Embryonic facial prominence (tissue), 1 donor: Measurements from ENCODE around the gene CCDC190.
"Not testable (repeated sequence)": the region's sequence is repeated elsewhere in the genome, so short reads cannot be mapped to it uniquely, and the experiment has no call there.

Experiments used
- DNase-seq: peaks from one replicate; pipeline ENCODE4 v3.0.0-alpha.2; 2016; ENCODE audit errors: extremely low spot score

CCDC190 gene

GRCh38 chr1:162835157-162835899 lies 25.6 kb downstream of the CCDC190 start:
- no peak for DNase-seq

GRCh38 chr1:162832470-162832869 lies 28.5 kb downstream of the CCDC190 start:
- DNase-seq = no peak

- DNase-seq = no peak
Measured at GRCh38 chr1:162829268-162829667, 31.7 kb downstream of the CCDC190 start.

- DNase-seq = no peak
Measured at GRCh38 chr1:162823771-162824525, 37.0 kb downstream of the CCDC190 start.

GRCh38 chr1:162823231-162823630 lies 37.7 kb downstream of the CCDC190 start:
- DNase-seq = no peak

GRCh38 chr1:162822391-162823200 lies 38.4 kb downstream of the CCDC190 start:
- DNase-seq = no peak

- DNase-seq = not testable (repeated sequence)
Measured at GRCh38 chr1:162818666-162819065, 42.3 kb downstream of the CCDC190 start.

GRCh38 chr1:162818136-162818535 lies 42.8 kb downstream of the CCDC190 start:
- not testable (repeated sequence) for DNase-seq

- DNase-seq = not testable (repeated sequence)
Measured at GRCh38 chr1:162812357-162812756, 48.6 kb downstream of the CCDC190 start.

- not testable (repeated sequence) for DNase-seq
Measured at GRCh38 chr1:162807503-162807902, 53.5 kb downstream of the CCDC190 start.
